ENCODE measurements around the gene TIRAP. TPM values are rescaled to one million over a fixed set of nuclear protein-coding genes. Genes with fewer than 3 reads are reported as not detected.

The TIRAP gene
- total RNA-seq, 1 donor from 2014 or later: 2.1 TPM

DNA sequence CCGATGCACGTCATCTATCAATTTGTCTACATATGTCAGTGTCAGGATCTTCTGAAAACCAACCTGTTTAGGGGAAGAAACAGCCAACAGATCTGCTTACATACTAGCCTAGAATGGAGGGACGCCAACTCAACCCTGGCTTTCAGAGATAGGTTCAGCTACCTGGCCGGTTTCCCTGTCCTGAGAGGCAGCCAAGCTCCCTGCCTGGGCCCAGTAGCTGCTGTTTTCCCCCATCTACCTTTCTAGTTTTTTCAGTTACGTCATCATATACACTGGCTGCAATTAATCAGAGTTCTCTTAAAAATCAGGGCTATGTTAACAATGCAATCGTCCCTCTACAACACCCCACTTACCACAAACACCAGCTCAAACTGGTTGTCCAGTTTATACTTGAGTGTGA, 15.2 kb upstream of the TIRAP start:
- TF ChIP-seq CTCF (IDR thresholded peaks at IDR 0.05; ENCODE audit: insufficient read depth, low read length, severe bottlenecking): no peak
- Histone ChIP-seq H3K27me3 (ENCODE audit: control insufficient read depth, insufficient read depth, low read length) (no peaks in the 10 kb centered on the region), H3K36me3 (ENCODE audit: control insufficient read depth, insufficient read depth, low read length) (peaks cover 36% of the 10 kb centered on the region), H3K4me3 (ENCODE audit: low read depth, low read length) (peak overlapping the region; percentile 93)
- FAIRE-seq: no peak
- no peak for DNase-seq (ENCODE audit: low read depth)

DNA sequence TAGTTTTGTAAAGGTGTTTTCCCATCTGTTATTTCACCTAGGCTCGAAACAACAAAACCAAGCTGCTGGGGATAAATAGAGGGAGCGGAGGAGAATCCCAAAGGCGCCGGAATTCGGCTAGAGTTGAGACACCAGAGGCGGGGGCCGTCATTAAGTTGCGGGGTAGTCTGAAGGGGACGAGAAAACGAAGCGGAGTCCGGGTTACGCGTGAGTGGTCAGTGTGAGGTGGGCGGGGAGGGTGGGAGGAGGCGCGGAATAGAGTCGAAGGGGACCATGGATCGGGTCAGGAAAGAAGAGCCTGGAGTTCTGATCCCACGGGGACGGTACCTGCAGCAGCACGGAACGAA, 14.6 kb upstream of the TIRAP start:
- FAIRE-seq: no peak
- H3K27me3 ChIP-seq (ENCODE audit: control insufficient read depth, insufficient read depth, low read length): no peaks in the 10 kb centered on the region
- no peak for TF ChIP-seq CTCF (IDR thresholded peaks at IDR 0.05; ENCODE audit: insufficient read depth, low read length, severe bottlenecking)
- H3K4me3 ChIP-seq (ENCODE audit: low read depth, low read length): peak overlapping the region; percentile 93
- peaks cover 33% of the 10 kb centered on the region for H3K36me3 ChIP-seq (ENCODE audit: control insufficient read depth, insufficient read depth, low read length)
- DNase-seq (ENCODE audit: low read depth): no peak

DNA sequence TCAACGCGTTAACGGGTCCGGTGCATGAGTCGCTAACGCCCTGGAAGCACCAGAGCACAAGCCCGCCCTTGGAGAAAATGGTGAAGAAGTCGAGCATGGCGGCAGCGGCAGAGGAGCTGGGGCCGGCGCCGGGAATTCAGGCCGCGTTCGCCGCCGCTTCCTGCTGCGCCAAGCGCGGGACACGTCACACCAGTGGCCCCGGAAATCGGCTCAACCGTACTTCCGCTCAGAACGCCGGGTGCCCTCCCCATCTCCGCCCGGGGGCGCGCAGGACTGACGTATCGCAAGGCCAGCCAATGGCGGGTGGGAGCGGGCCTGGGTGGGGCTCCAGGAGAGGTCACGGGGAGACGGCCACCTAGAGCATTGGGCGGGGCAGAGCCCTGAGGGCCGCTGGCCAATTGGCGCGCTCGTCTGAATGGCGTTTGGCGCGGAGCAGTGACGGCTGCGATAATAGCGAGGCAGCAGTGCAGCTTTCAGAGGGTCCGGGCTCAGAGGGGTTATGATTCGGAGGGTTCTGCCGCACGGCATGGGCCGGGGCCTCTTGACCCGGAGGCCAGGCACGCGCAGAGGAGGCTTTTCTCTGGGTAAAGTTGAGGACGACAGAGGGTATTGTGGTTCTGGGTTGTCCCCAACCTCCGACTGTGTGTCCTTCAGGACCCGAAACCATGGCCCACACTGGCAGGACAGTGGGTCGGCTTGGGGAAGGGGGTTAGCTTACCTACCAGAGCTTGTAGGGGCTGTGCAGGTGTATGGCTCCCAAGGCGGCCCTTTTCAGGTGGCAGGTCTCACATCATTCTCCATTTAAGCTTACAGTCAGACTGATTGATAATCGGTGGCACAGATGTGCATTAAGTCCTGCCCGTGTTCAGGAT, 13.9 kb upstream of the TIRAP start, which contains the start of the genes FOXRED1 and SRPRA:
Gene FOXRED1, plus strand, starts transcription at position 447 of the 872 bp plus-strand sequence. Its CDS starts 53 bp downstream, at position 500.
Gene SRPRA, minus strand, starts transcription at position 188 of the 872 bp plus-strand sequence. Its CDS starts 91 bp downstream, at position 97.
- DNase-seq (ENCODE audit: low read depth): peak; percentile 95
- no peaks in the 10 kb centered on the region for H3K27me3 ChIP-seq (ENCODE audit: control insufficient read depth, insufficient read depth, low read length)
- no peak for FAIRE-seq
- no peak for TF ChIP-seq CTCF (IDR thresholded peaks at IDR 0.05; ENCODE audit: insufficient read depth, low read length, severe bottlenecking)
- peaks cover 31% of the 10 kb centered on the region for H3K36me3 ChIP-seq (ENCODE audit: control insufficient read depth, insufficient read depth, low read length)
- peak within 1 kb of the TSS; percentile 93 for H3K4me3 ChIP-seq (ENCODE audit: low read depth, low read length)

DNA sequence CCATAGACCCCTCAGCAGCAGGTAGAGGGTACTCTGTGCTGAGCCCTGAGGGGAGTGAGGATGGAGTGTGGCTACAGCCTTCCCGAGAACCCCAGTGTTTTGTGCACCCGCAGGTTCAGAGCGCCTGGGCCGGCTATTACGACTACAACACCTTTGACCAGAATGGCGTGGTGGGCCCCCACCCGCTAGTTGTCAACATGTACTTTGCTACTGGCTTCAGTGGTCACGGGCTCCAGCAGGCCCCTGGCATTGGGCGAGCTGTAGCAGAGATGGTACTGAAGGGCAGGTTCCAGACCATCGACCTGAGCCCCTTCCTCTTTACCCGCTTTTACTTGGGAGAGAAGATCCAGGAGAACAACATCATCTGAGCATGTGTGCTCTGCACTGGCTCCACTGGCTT, 5.6 kb upstream of the TIRAP start:
- Histone ChIP-seq H3K27me3 (ENCODE audit: control insufficient read depth, insufficient read depth, low read length) (no peaks in the 10 kb centered on the region), H3K36me3 (ENCODE audit: control insufficient read depth, insufficient read depth, low read length) (peaks cover 14% of the 10 kb centered on the region), H3K4me3 (ENCODE audit: low read depth, low read length) (no peak overlapping the region)
- DNase-seq (ENCODE audit: low read depth) (no peak), FAIRE-seq (no peak)
- no peak for TF ChIP-seq CTCF (IDR thresholded peaks at IDR 0.05; ENCODE audit: insufficient read depth, low read length, severe bottlenecking)

DNA sequence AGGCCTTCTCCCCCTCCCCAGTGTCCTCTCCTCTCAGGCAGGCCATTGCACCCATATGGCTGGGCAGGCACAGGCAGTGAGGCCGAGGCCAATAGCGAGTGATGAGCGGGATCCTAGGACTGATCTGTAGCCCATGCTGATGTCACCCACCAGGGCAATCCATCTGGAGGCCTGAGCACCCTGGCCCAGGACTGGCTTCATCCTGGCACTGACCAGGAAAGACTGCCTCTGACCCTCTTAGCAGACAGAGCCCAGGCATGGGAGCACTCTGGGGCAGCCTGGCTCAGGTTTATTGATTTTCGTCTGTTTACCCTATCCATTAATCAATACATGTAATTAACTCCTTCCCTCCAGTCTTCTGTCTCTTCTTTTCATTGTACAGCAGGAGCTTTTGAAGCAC, 5.1 kb upstream of the TIRAP start:
- no peaks in the 10 kb centered on the region for H3K27me3 ChIP-seq (ENCODE audit: control insufficient read depth, insufficient read depth, low read length)
- H3K36me3 ChIP-seq (ENCODE audit: control insufficient read depth, insufficient read depth, low read length): peaks cover 14% of the 10 kb centered on the region
- DNase-seq (ENCODE audit: low read depth) (no peak), FAIRE-seq (no peak)
- no peak for TF ChIP-seq CTCF (IDR thresholded peaks at IDR 0.05; ENCODE audit: insufficient read depth, low read length, severe bottlenecking)
- no peak overlapping the region for H3K4me3 ChIP-seq (ENCODE audit: low read depth, low read length)

All from bronchial epithelial cell (primary cell).